ENCODE data around the gene LPAR3. TPM values are rescaled to one million over a fixed set of nuclear protein-coding genes. Genes with fewer than 3 reads are reported as not detected.

The LPAR3 gene
- total RNA-seq, 1 experiment from 2014 or later = 0.13 TPM

- no peak for DNase-seq (ENCODE audit: low spot score)
- no peaks in the 10 kb centered on the region for H3K36me3 ChIP-seq (ENCODE audit: insufficient read depth, low read length, poor library complexity, severe bottlenecking)
- ChIA-PET CTCF (no interaction called here), POLR2A (ENCODE audit: low non-redundant PET) (no interaction called here)
- H3K27me3 ChIP-seq (replicated peaks; ENCODE audit: insufficient read depth, low read depth, low read length, poor library complexity) = no peaks in the 10 kb centered on the region
- intact Hi-C loops (cut with micrococcal nuclease; ENCODE audit: unreplicated experiment) = loop anchor here (5.0 to 10.0 kb wide), 4 partner anchors 167 to 1005 kb away; no protein-coding TSS in a partner anchor
- H3K4me3 ChIP-seq (ENCODE audit: low read depth, low read length, poor library complexity, severe bottlenecking) = no peak overlapping the region
- H3K27ac ChIP-seq (ENCODE audit: low read depth, low read length, poor library complexity, severe bottlenecking) = no peak overlapping the region
- no peak for TF ChIP-seq CTCF (conservative IDR thresholded peaks at IDR 0.05; ENCODE audit: low read depth, low read length)
- no peak for TF ChIP-seq EZH2 (IDR thresholded peaks at IDR 0.05; ENCODE audit: borderline replicate concordance, low read depth, low read length, poor library complexity, severe bottlenecking)
- peaks cover 3% of the 10 kb centered on the region for H3K4me1 ChIP-seq (ENCODE audit: insufficient read depth, low read length, poor library complexity, severe bottlenecking)
- no peaks in the 10 kb centered on the region for H3K9me3 ChIP-seq (ENCODE audit: low read depth, low read length, poor library complexity, severe bottlenecking)
- no TSS peak for BruUV-seq (replicated peaks)
Observed at GRCh38 chr1:84939761-84940160, 46.8 kb upstream of the LPAR3 start.

DNA sequence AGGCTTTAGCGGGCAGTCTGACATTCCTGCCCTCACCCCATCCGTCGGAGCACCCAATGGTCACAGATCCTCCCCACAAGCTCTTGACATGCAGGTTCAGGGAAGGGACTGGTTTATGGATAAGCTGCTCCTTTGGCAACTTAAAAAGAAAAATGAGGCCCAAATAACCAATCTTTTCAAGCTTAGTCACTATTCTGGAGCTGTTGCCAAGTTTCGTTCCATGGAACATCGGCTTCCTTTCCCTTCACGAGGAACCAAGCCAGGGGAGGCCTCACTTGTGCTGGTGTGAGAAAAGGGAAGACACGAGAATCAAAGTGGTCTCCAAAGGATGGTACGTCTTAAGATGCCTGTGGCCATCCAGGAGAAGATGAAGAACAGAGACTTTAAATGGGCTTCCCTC lies 46.1 kb upstream of the LPAR3 start:
- H3K4me3 ChIP-seq (ENCODE audit: low read depth, low read length, poor library complexity, severe bottlenecking) = no peak overlapping the region
- no peaks in the 10 kb centered on the region for H3K27me3 ChIP-seq (replicated peaks; ENCODE audit: insufficient read depth, low read depth, low read length, poor library complexity)
- H3K9me3 ChIP-seq (ENCODE audit: low read depth, low read length, poor library complexity, severe bottlenecking) = no peaks in the 10 kb centered on the region
- no TSS peak for BruUV-seq (replicated peaks)
- H3K4me1 ChIP-seq (ENCODE audit: insufficient read depth, low read length, poor library complexity, severe bottlenecking) = no peaks in the 10 kb centered on the region
- H3K27ac ChIP-seq (ENCODE audit: low read depth, low read length, poor library complexity, severe bottlenecking) = no peak overlapping the region
- intact Hi-C loops (cut with micrococcal nuclease; ENCODE audit: unreplicated experiment) = loop anchor here (5.0 to 10.0 kb wide), 4 partner anchors 167 to 1004 kb away; no protein-coding TSS in a partner anchor
- ChIA-PET POLR2A (ENCODE audit: low non-redundant PET) (no interaction called here), CTCF (no interaction called here)
- DNase-seq (ENCODE audit: low spot score) = no peak
- no peak for TF ChIP-seq CTCF (conservative IDR thresholded peaks at IDR 0.05; ENCODE audit: low read depth, low read length)
- no peak for TF ChIP-seq EZH2 (IDR thresholded peaks at IDR 0.05; ENCODE audit: borderline replicate concordance, low read depth, low read length, poor library complexity, severe bottlenecking)
- no peaks in the 10 kb centered on the region for H3K36me3 ChIP-seq (ENCODE audit: insufficient read depth, low read length, poor library complexity, severe bottlenecking)

DNA sequence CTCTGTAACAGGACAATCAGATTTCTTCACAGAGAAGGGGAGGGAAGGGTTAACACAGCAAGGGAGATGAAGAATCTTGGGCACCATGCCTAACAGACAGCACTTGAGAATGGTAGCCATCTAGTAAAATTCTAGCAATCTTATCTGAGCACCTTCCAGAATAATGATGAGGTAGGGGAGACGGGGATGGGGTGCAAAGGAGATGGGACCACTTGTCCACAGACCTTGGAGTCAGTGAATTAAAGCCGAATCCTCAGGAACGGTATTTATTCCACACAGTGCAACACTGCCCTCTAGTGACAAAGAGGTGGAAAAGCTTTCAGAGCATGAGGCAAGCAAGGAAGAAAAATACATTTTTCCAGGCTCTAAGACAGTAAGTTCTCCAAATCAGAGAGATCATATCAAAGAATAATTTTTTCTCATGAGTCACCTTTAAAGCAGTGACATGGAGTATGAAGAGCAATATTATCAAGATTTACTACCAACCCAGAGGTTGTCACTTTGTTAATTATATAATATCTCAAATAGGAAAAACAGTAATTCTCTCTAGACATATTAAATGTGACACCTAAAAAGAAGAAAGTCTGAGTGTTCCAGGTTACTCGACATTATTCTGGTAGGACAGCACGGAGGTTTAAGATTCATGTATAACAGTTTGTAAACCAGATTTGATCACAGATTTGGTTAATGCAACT lies 43.3 kb upstream of the LPAR3 start:
- Histone ChIP-seq H3K9me3 (ENCODE audit: low read depth, low read length, poor library complexity, severe bottlenecking) (no peaks in the 10 kb centered on the region), H3K4me3 (ENCODE audit: low read depth, low read length, poor library complexity, severe bottlenecking) (no peak overlapping the region), H3K27me3 (replicated peaks; ENCODE audit: insufficient read depth, low read depth, low read length, poor library complexity) (no peaks in the 10 kb centered on the region), H3K36me3 (ENCODE audit: insufficient read depth, low read length, poor library complexity, severe bottlenecking) (no peaks in the 10 kb centered on the region), H3K4me1 (ENCODE audit: insufficient read depth, low read length, poor library complexity, severe bottlenecking) (no peaks in the 10 kb centered on the region), H3K27ac (ENCODE audit: low read depth, low read length, poor library complexity, severe bottlenecking) (no peak overlapping the region)
- BruUV-seq (replicated peaks) = no TSS peak
- TF ChIP-seq CTCF (conservative IDR thresholded peaks at IDR 0.05; ENCODE audit: low read depth, low read length) (peak; percentile 92), EZH2 (IDR thresholded peaks at IDR 0.05; ENCODE audit: borderline replicate concordance, low read depth, low read length, poor library complexity, severe bottlenecking) (no peak)
- intact Hi-C loops (cut with micrococcal nuclease; ENCODE audit: unreplicated experiment) = loop anchor here (5.0 to 10.0 kb wide), 4 partner anchors 164 to 1001 kb away; no protein-coding TSS in a partner anchor
- DNase-seq (ENCODE audit: low spot score) = peak; percentile 77
- ChIA-PET CTCF (interaction anchor here (0.5 to 1.0 kb wide), 3 partner anchors 9 to 1053 kb away, joined by 3 to 6 read pairs (median 4); no protein-coding TSS in a partner anchor), POLR2A (ENCODE audit: low non-redundant PET) (interaction anchor here (0.5 kb wide), 1 partner anchor 318 kb away, joined by 3 read pairs; no protein-coding TSS in a partner anchor)

Measured in A673 (cell line).